HG03442 (cell line): ENCODE measurements around the gene KCNJ16.

Experiments
- ATAC-seq: cut with Tn5 transposase; IDR thresholded peaks from one replicate; pipeline ENCODE4 v1.9.1; 2021; ENCODE audit warnings: mild to moderate bottlenecking, moderate library complexity; ENCODE audit not compliant: unreplicated experiment

The KCNJ16 gene

GRCh38 chr17:70124723-70125122 lies 49.7 kb downstream of the KCNJ16 start:
- no peak for ATAC-seq

- no peak for ATAC-seq
Measured at GRCh38 chr17:70127221-70127873, 52.3 kb downstream of the KCNJ16 start.

- no peak for ATAC-seq
Measured at GRCh38 chr17:70128727-70129238, 53.8 kb downstream of the KCNJ16 start.

- no peak for ATAC-seq
Measured at GRCh38 chr17:70130289-70130688, 55.3 kb downstream of the KCNJ16 start.

- no peak for ATAC-seq
Measured at GRCh38 chr17:70132505-70132904, 57.5 kb downstream of the KCNJ16 start.

GRCh38 chr17:70134042-70134441 lies 59.0 kb downstream of the KCNJ16 start:
- ATAC-seq, result no peak

- no peak for ATAC-seq
Measured at GRCh38 chr17:70134777-70135176, 59.8 kb downstream of the KCNJ16 start.

GRCh38 chr17:70136131-70136530 lies 61.1 kb downstream of the KCNJ16 start:
- ATAC-seq, result no peak

- ATAC-seq, result peak; percentile 98
Measured at GRCh38 chr17:70137451-70138230, 62.6 kb downstream of the KCNJ16 start.

- no peak for ATAC-seq
Measured at GRCh38 chr17:70138291-70138865, 63.4 kb downstream of the KCNJ16 start.

GRCh38 chr17:70139449-70139993 lies 64.5 kb downstream of the KCNJ16 start:
- no peak for ATAC-seq

- no peak for ATAC-seq
Measured at GRCh38 chr17:70144260-70144846, 69.3 kb downstream of the KCNJ16 start.

GRCh38 chr17:70153210-70153609 lies 78.2 kb downstream of the KCNJ16 start:
- no peak for ATAC-seq

GRCh38 chr17:70157151-70157550 lies 82.1 kb downstream of the KCNJ16 start:
- no peak for ATAC-seq

- no peak for ATAC-seq
Measured at GRCh38 chr17:70158180-70158579, 83.2 kb downstream of the KCNJ16 start.

- ATAC-seq, result no peak
Measured at GRCh38 chr17:70158591-70158990, 83.6 kb downstream of the KCNJ16 start.

GRCh38 chr17:70159980-70160379 lies 85.0 kb downstream of the KCNJ16 start:
- no peak for ATAC-seq

- ATAC-seq, result no peak
Measured at GRCh38 chr17:70161519-70161918, 86.5 kb downstream of the KCNJ16 start.

- ATAC-seq, result no peak
Measured at GRCh38 chr17:70165383-70165782, 90.4 kb downstream of the KCNJ16 start.

GRCh38 chr17:70166615-70167014 lies 91.6 kb downstream of the KCNJ16 start:
- ATAC-seq, result no peak
